Measurements from ENCODE around the gene DPP10.
"Not testable (repeated sequence)": the region's sequence is repeated elsewhere in the genome, so short reads cannot be mapped to it uniquely, and the experiment has no call there.

Gene DPP10

GRCh38 chr2:115427436-115427835 lies 985.0 kb downstream of the DPP10 start:
- no peaks in the 10 kb centered on the region for H3K36me3 ChIP-seq (ENCODE audit: control insufficient read depth, insufficient read depth, low read length)
- H2AK5ac ChIP-seq (ENCODE audit: low read length): no peak overlapping the region
- no peaks in the 10 kb centered on the region for H3K79me2 ChIP-seq (ENCODE audit: control insufficient read depth, insufficient read depth, low read length)
- H3K27me3 ChIP-seq (ENCODE audit: insufficient read depth, low read length, poor library complexity): no peaks in the 10 kb centered on the region
- no peak overlapping the region for H3K4me2 ChIP-seq (ENCODE audit: low read length)
- no peak overlapping the region for H3K23ac ChIP-seq (ENCODE audit: low read length)
- no peak overlapping the region for H4K5ac ChIP-seq (ENCODE audit: low read length)
- no peak for DNase-seq
- no peaks in the 10 kb centered on the region for H3K79me1 ChIP-seq (ENCODE audit: low read length)
- H3K27ac ChIP-seq (ENCODE audit: low read depth, low read length): no peak overlapping the region
- no CpG with 5 or more reads among the region's 1 CpG for WGBS (ENCODE audit: extremely low coverage, insufficient coverage, low lambda C conversion rate)
- H3K9ac ChIP-seq (ENCODE audit: low read length): no peak overlapping the region
- H3K18ac ChIP-seq (ENCODE audit: low read length): no peak overlapping the region
- no peak overlapping the region for H4K8ac ChIP-seq (ENCODE audit: low read depth, low read length)
- H3K4me3 ChIP-seq (ENCODE audit: low read length): no peak overlapping the region
- H2BK120ac ChIP-seq (ENCODE audit: low read depth, low read length): no peak overlapping the region
- H3K4me1 ChIP-seq (ENCODE audit: control insufficient read depth, low read depth, low read length): peaks cover 3% of the 10 kb centered on the region
- no peak overlapping the region for H3K56ac ChIP-seq (ENCODE audit: low read length)
- H3K4ac ChIP-seq (ENCODE audit: low read depth, low read length): no peak overlapping the region
- no peak overlapping the region for H2BK15ac ChIP-seq (replicated peaks; ENCODE audit: low read depth)
- H2BK5ac ChIP-seq (ENCODE audit: low read length): no peak overlapping the region

GRCh38 chr2:115440746-115441145 lies 998.3 kb downstream of the DPP10 start:
- H3K27me3 ChIP-seq (ENCODE audit: insufficient read depth, low read length, poor library complexity); H3K79me2 ChIP-seq (ENCODE audit: control insufficient read depth, insufficient read depth, low read length); H3K27ac ChIP-seq (ENCODE audit: low read depth, low read length); H3K4ac ChIP-seq (ENCODE audit: low read depth, low read length); H2BK15ac ChIP-seq (replicated peaks; ENCODE audit: low read depth); H2AK5ac ChIP-seq (ENCODE audit: low read length); H3K9ac ChIP-seq (ENCODE audit: low read length); H3K18ac ChIP-seq (ENCODE audit: low read length); H3K56ac ChIP-seq (ENCODE audit: low read length); H4K5ac ChIP-seq (ENCODE audit: low read length); H3K79me1 ChIP-seq (ENCODE audit: low read length); H3K36me3 ChIP-seq (ENCODE audit: control insufficient read depth, insufficient read depth, low read length); H3K4me1 ChIP-seq (ENCODE audit: control insufficient read depth, low read depth, low read length); H2BK5ac ChIP-seq (ENCODE audit: low read length); H3K4me3 ChIP-seq (ENCODE audit: low read length); H4K8ac ChIP-seq (ENCODE audit: low read depth, low read length); H2BK120ac ChIP-seq (ENCODE audit: low read depth, low read length); H3K23ac ChIP-seq (ENCODE audit: low read length); H3K4me2 ChIP-seq (ENCODE audit: low read length): not testable (repeated sequence)
- DNase-seq: peak; percentile 76
- WGBS (ENCODE audit: extremely low coverage, insufficient coverage, low lambda C conversion rate): no CpG with 5 or more reads among the region's 6 CpGs

GRCh38 chr2:115443539-115444185 lies 1001.2 kb downstream of the DPP10 start:
- peak; percentile 87 for DNase-seq
- WGBS (ENCODE audit: extremely low coverage, insufficient coverage, low lambda C conversion rate): no CpG with 5 or more reads among the region's 1 CpG

GRCh38 chr2:115460008-115460407 lies 1017.6 kb downstream of the DPP10 start:
- no peak overlapping the region for H3K4ac ChIP-seq (ENCODE audit: low read depth, low read length)
- no peak overlapping the region for H3K18ac ChIP-seq (ENCODE audit: low read length)
- H3K36me3 ChIP-seq (ENCODE audit: control insufficient read depth, insufficient read depth, low read length): no peaks in the 10 kb centered on the region
- H3K27me3 ChIP-seq (ENCODE audit: insufficient read depth, low read length, poor library complexity): no peaks in the 10 kb centered on the region
- H3K9ac ChIP-seq (ENCODE audit: low read length): no peak overlapping the region
- no peaks in the 10 kb centered on the region for H3K79me1 ChIP-seq (ENCODE audit: low read length)
- no peak overlapping the region for H3K27ac ChIP-seq (ENCODE audit: low read depth, low read length)
- H2BK5ac ChIP-seq (ENCODE audit: low read length): no peak overlapping the region
- no peak overlapping the region for H3K23ac ChIP-seq (ENCODE audit: low read length)
- H3K4me2 ChIP-seq (ENCODE audit: low read length): no peak overlapping the region
- no peak overlapping the region for H2BK120ac ChIP-seq (ENCODE audit: low read depth, low read length)
- H4K8ac ChIP-seq (ENCODE audit: low read depth, low read length): no peak overlapping the region
- H2BK15ac ChIP-seq (replicated peaks; ENCODE audit: low read depth): no peak overlapping the region
- WGBS (ENCODE audit: extremely low coverage, insufficient coverage, low lambda C conversion rate): no CpG with 5 or more reads among the region's 2 CpGs
- no peaks in the 10 kb centered on the region for H3K4me1 ChIP-seq (ENCODE audit: control insufficient read depth, low read depth, low read length)
- no peaks in the 10 kb centered on the region for H3K79me2 ChIP-seq (ENCODE audit: control insufficient read depth, insufficient read depth, low read length)
- DNase-seq: no peak
- no peak overlapping the region for H3K4me3 ChIP-seq (ENCODE audit: low read length)
- H2AK5ac ChIP-seq (ENCODE audit: low read length): no peak overlapping the region
- no peak overlapping the region for H3K56ac ChIP-seq (ENCODE audit: low read length)
- no peak overlapping the region for H4K5ac ChIP-seq (ENCODE audit: low read length)

More at GRCh38 chr2:115443539-115444185, 1001.2 kb downstream of the DPP10 start:
- no peak overlapping the region for H3K4me2 ChIP-seq (ENCODE audit: low read length)
- peak overlapping the region; percentile 57 for H2BK15ac ChIP-seq (replicated peaks; ENCODE audit: low read depth)
- no peaks in the 10 kb centered on the region for H3K36me3 ChIP-seq (ENCODE audit: control insufficient read depth, insufficient read depth, low read length)
- no peak overlapping the region for H2AK5ac ChIP-seq (ENCODE audit: low read length)
- H4K8ac ChIP-seq (ENCODE audit: low read depth, low read length): no peak overlapping the region
- no peak overlapping the region for H4K5ac ChIP-seq (ENCODE audit: low read length)
- H3K56ac ChIP-seq (ENCODE audit: low read length): peak overlapping the region; percentile 17
- no peaks in the 10 kb centered on the region for H3K79me1 ChIP-seq (ENCODE audit: low read length)
- no peaks in the 10 kb centered on the region for H3K27me3 ChIP-seq (ENCODE audit: insufficient read depth, low read length, poor library complexity)
- no peak overlapping the region for H3K23ac ChIP-seq (ENCODE audit: low read length)
- H3K18ac ChIP-seq (ENCODE audit: low read length): peak overlapping the region; percentile 18
- no peak overlapping the region for H3K4me3 ChIP-seq (ENCODE audit: low read length)
- no peak overlapping the region for H3K9ac ChIP-seq (ENCODE audit: low read length)
- no peaks in the 10 kb centered on the region for H3K79me2 ChIP-seq (ENCODE audit: control insufficient read depth, insufficient read depth, low read length)
- H2BK120ac ChIP-seq (ENCODE audit: low read depth, low read length): peak overlapping the region; percentile 61
- peak overlapping the region; percentile 55 for H3K27ac ChIP-seq (ENCODE audit: low read depth, low read length)
- H2BK5ac ChIP-seq (ENCODE audit: low read length): no peak overlapping the region
- H3K4ac ChIP-seq (ENCODE audit: low read depth, low read length): no peak overlapping the region
- H3K4me1 ChIP-seq (ENCODE audit: control insufficient read depth, low read depth, low read length): peaks cover 5% of the 10 kb centered on the region

GRCh38 chr2:115480741-115481140 lies 1038.3 kb downstream of the DPP10 start:
- no peaks in the 10 kb centered on the region for H3K36me3 ChIP-seq (ENCODE audit: control insufficient read depth, insufficient read depth, low read length)
- no peak overlapping the region for H3K4me3 ChIP-seq (ENCODE audit: low read length)
- no peak overlapping the region for H3K18ac ChIP-seq (ENCODE audit: low read length)
- no peaks in the 10 kb centered on the region for H3K27me3 ChIP-seq (ENCODE audit: insufficient read depth, low read length, poor library complexity)
- H2AK5ac ChIP-seq (ENCODE audit: low read length): no peak overlapping the region
- no peak overlapping the region for H2BK120ac ChIP-seq (ENCODE audit: low read depth, low read length)
- H3K79me1 ChIP-seq (ENCODE audit: low read length): no peaks in the 10 kb centered on the region
- no CpG with 5 or more reads among the region's 1 CpG for WGBS (ENCODE audit: extremely low coverage, insufficient coverage, low lambda C conversion rate)
- no peaks in the 10 kb centered on the region for H3K79me2 ChIP-seq (ENCODE audit: control insufficient read depth, insufficient read depth, low read length)
- H3K9ac ChIP-seq (ENCODE audit: low read length): no peak overlapping the region
- no peak overlapping the region for H3K27ac ChIP-seq (ENCODE audit: low read depth, low read length)
- H2BK15ac ChIP-seq (replicated peaks; ENCODE audit: low read depth): no peak overlapping the region
- H2BK5ac ChIP-seq (ENCODE audit: low read length): no peak overlapping the region
- H3K56ac ChIP-seq (ENCODE audit: low read length): no peak overlapping the region
- no peaks in the 10 kb centered on the region for H3K4me1 ChIP-seq (ENCODE audit: control insufficient read depth, low read depth, low read length)
- H4K8ac ChIP-seq (ENCODE audit: low read depth, low read length): no peak overlapping the region
- H3K4ac ChIP-seq (ENCODE audit: low read depth, low read length): no peak overlapping the region
- H3K4me2 ChIP-seq (ENCODE audit: low read length): no peak overlapping the region
- no peak overlapping the region for H3K23ac ChIP-seq (ENCODE audit: low read length)
- no peak for DNase-seq
- H4K5ac ChIP-seq (ENCODE audit: low read length): no peak overlapping the region

GRCh38 chr2:115481842-115482241 lies 1039.4 kb downstream of the DPP10 start:
- H2BK120ac ChIP-seq (ENCODE audit: low read depth, low read length): no peak overlapping the region
- no peak overlapping the region for H3K23ac ChIP-seq (ENCODE audit: low read length)
- H2BK5ac ChIP-seq (ENCODE audit: low read length): no peak overlapping the region
- H3K36me3 ChIP-seq (ENCODE audit: control insufficient read depth, insufficient read depth, low read length): no peaks in the 10 kb centered on the region
- no peaks in the 10 kb centered on the region for H3K27me3 ChIP-seq (ENCODE audit: insufficient read depth, low read length, poor library complexity)
- no peaks in the 10 kb centered on the region for H3K79me2 ChIP-seq (ENCODE audit: control insufficient read depth, insufficient read depth, low read length)
- H3K18ac ChIP-seq (ENCODE audit: low read length): no peak overlapping the region
- WGBS (ENCODE audit: extremely low coverage, insufficient coverage, low lambda C conversion rate): 100% methylated on average over 1 of the region's 2 CpGs
- no peaks in the 10 kb centered on the region for H3K79me1 ChIP-seq (ENCODE audit: low read length)
- no peak overlapping the region for H3K4me3 ChIP-seq (ENCODE audit: low read length)
- no peak overlapping the region for H3K27ac ChIP-seq (ENCODE audit: low read depth, low read length)
- H3K56ac ChIP-seq (ENCODE audit: low read length): no peak overlapping the region
- no peak overlapping the region for H4K5ac ChIP-seq (ENCODE audit: low read length)
- H3K9ac ChIP-seq (ENCODE audit: low read length): no peak overlapping the region
- no peak overlapping the region for H4K8ac ChIP-seq (ENCODE audit: low read depth, low read length)
- DNase-seq: no peak
- H2BK15ac ChIP-seq (replicated peaks; ENCODE audit: low read depth): no peak overlapping the region
- H3K4me2 ChIP-seq (ENCODE audit: low read length): no peak overlapping the region
- H2AK5ac ChIP-seq (ENCODE audit: low read length): no peak overlapping the region
- no peak overlapping the region for H3K4ac ChIP-seq (ENCODE audit: low read depth, low read length)
- no peaks in the 10 kb centered on the region for H3K4me1 ChIP-seq (ENCODE audit: control insufficient read depth, low read depth, low read length)

Data from mesendoderm (in vitro differentiated cells).